ENCODE data around the gene ACKR2. TPM values are rescaled to one million over a fixed set of nuclear protein-coding genes. Genes with fewer than 3 reads are reported as not detected.

The ACKR2 gene
- total RNA-seq, 2 donors from 2014 or later, result 0.55 to 1.9 TPM

- no peak overlapping the region for H3K27ac ChIP-seq
- 69% methylated on average over 8 of the region's 8 CpGs for WGBS
- no peak for TF ChIP-seq POLR2A (IDR thresholded peaks at IDR 0.05)
- TF ChIP-seq POLR2AphosphoS5 (IDR thresholded peaks at IDR 0.05), result no peak
- TF ChIP-seq, protein P1, sequence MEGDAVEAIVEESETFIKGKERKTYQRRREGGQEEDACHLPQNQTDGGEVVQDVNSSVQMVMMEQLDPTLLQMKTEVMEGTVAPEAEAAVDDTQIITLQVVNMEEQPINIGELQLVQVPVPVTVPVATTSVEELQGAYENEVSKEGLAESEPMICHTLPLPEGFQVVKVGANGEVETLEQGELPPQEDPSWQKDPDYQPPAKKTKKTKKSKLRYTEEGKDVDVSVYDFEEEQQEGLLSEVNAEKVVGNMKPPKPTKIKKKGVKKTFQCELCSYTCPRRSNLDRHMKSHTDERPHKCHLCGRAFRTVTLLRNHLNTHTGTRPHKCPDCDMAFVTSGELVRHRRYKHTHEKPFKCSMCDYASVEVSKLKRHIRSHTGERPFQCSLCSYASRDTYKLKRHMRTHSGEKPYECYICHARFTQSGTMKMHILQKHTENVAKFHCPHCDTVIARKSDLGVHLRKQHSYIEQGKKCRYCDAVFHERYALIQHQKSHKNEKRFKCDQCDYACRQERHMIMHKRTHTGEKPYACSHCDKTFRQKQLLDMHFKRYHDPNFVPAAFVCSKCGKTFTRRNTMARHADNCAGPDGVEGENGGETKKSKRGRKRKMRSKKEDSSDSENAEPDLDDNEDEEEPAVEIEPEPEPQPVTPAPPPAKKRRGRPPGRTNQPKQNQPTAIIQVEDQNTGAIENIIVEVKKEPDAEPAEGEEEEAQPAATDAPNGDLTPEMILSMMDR (IDR thresholded peaks at IDR 0.05), result no peak
- intact Hi-C loops (cut with DNase I), result no loop called here
- H3K9me3 ChIP-seq, result no peaks in the 10 kb centered on the region
- DNase-seq (ENCODE audit: low spot score), result no peak
- H3K27me3 ChIP-seq (replicated peaks; ENCODE audit: insufficient read depth), result no peaks in the 10 kb centered on the region
- H3K4me1 ChIP-seq (replicated peaks), result no peaks in the 10 kb centered on the region
- no peaks in the 10 kb centered on the region for H3K36me3 ChIP-seq
- H3K4me3 ChIP-seq, result no peak overlapping the region
These were observed 91.2 kb downstream of the ACKR2 start for GRCh38 chr3:42900226-42901072.

GRCh38 chr3:42901073-42901415, 91.8 kb downstream of the ACKR2 start:
- no peaks in the 10 kb centered on the region for H3K36me3 ChIP-seq
- H3K27ac ChIP-seq, result no peak overlapping the region
- TF ChIP-seq, protein P1 (IDR thresholded peaks at IDR 0.05), result no peak
- TF ChIP-seq POLR2AphosphoS5 (IDR thresholded peaks at IDR 0.05) (no peak), POLR2A (IDR thresholded peaks at IDR 0.05) (no peak)
- no peak overlapping the region for H3K4me3 ChIP-seq
- intact Hi-C loops (cut with DNase I), result no loop called here
- 49% methylated on average over 3 of the region's 3 CpGs for whole genome bisulfite sequencing
- H3K4me1 ChIP-seq (replicated peaks), result no peaks in the 10 kb centered on the region
- DNase-seq (ENCODE audit: low spot score), result no peak
- H3K27me3 ChIP-seq (replicated peaks; ENCODE audit: insufficient read depth), result no peaks in the 10 kb centered on the region
- no peaks in the 10 kb centered on the region for H3K9me3 ChIP-seq

GRCh38 chr3:42902257-42902656, 93.0 kb downstream of the ACKR2 start:
- peaks cover 3% of the 10 kb centered on the region for H3K4me1 ChIP-seq (replicated peaks)
- TF ChIP-seq, protein P1 (IDR thresholded peaks at IDR 0.05), result no peak
- TF ChIP-seq POLR2AphosphoS5 (IDR thresholded peaks at IDR 0.05) (no peak), POLR2A (IDR thresholded peaks at IDR 0.05) (no peak)
- H3K9me3 ChIP-seq, result no peaks in the 10 kb centered on the region
- H3K36me3 ChIP-seq, result no peaks in the 10 kb centered on the region
- WGBS, result 67% methylated on average over 2 of the region's 2 CpGs
- H3K27ac ChIP-seq, result no peak overlapping the region
- H3K27me3 ChIP-seq (replicated peaks; ENCODE audit: insufficient read depth), result no peaks in the 10 kb centered on the region
- intact Hi-C loops (cut with DNase I), result no loop called here
- no peak overlapping the region for H3K4me3 ChIP-seq
- no peak for DNase-seq (ENCODE audit: low spot score)

GRCh38 chr3:42904076-42904475, 94.8 kb downstream of the ACKR2 start:
- 96% methylated on average over 1 of the region's 1 CpG for WGBS
- no peak overlapping the region for H3K4me3 ChIP-seq
- TF ChIP-seq, protein P1 (IDR thresholded peaks at IDR 0.05), result no peak
- no peak for TF ChIP-seq POLR2A (IDR thresholded peaks at IDR 0.05)
- no peak for TF ChIP-seq POLR2AphosphoS5 (IDR thresholded peaks at IDR 0.05)
- H3K27ac ChIP-seq, result no peak overlapping the region
- intact Hi-C loops (cut with DNase I), result no loop called here
- no peak for DNase-seq (ENCODE audit: low spot score)
- peaks cover 3% of the 10 kb centered on the region for H3K4me1 ChIP-seq (replicated peaks)
- H3K36me3 ChIP-seq, result no peaks in the 10 kb centered on the region
- no peaks in the 10 kb centered on the region for H3K27me3 ChIP-seq (replicated peaks; ENCODE audit: insufficient read depth)
- H3K9me3 ChIP-seq, result no peaks in the 10 kb centered on the region

GRCh38 chr3:42905740-42906069, 96.5 kb downstream of the ACKR2 start:
- TF ChIP-seq, protein P1 (IDR thresholded peaks at IDR 0.05), result no peak
- no peak for TF ChIP-seq POLR2A (IDR thresholded peaks at IDR 0.05)
- TF ChIP-seq POLR2AphosphoS5 (IDR thresholded peaks at IDR 0.05), result no peak
- intact Hi-C loops (cut with DNase I), result no loop called here
- no peaks in the 10 kb centered on the region for H3K36me3 ChIP-seq
- H3K4me1 ChIP-seq (replicated peaks), result peaks cover 3% of the 10 kb centered on the region
- H3K27ac ChIP-seq, result peak overlapping the region; percentile 57 to 63
- peak overlapping the region; percentile 48 to 51 for H3K4me3 ChIP-seq
- no peaks in the 10 kb centered on the region for H3K9me3 ChIP-seq
- no peak for DNase-seq (ENCODE audit: low spot score)
- 3% methylated on average over 12 of the region's 12 CpGs for WGBS
- H3K27me3 ChIP-seq (replicated peaks; ENCODE audit: insufficient read depth), result no peaks in the 10 kb centered on the region

Data from prostate gland (tissue), 2 donors.